ENCODE measurements around the gene DXO. TPM values are rescaled to one million over a fixed set of nuclear protein-coding genes. Genes with fewer than 3 reads are reported as not detected.
"Not testable (repeated sequence)": the region's sequence is repeated elsewhere in the genome, so short reads cannot be mapped to it uniquely, and the experiment has no call there.

Gene DXO
- polyA plus RNA-seq, result 10 to 100 TPM in 2 of 3 donors, 1 to 10 TPM in 1; 9.2 to 19.5 (median 17.2) TPM

DNA sequence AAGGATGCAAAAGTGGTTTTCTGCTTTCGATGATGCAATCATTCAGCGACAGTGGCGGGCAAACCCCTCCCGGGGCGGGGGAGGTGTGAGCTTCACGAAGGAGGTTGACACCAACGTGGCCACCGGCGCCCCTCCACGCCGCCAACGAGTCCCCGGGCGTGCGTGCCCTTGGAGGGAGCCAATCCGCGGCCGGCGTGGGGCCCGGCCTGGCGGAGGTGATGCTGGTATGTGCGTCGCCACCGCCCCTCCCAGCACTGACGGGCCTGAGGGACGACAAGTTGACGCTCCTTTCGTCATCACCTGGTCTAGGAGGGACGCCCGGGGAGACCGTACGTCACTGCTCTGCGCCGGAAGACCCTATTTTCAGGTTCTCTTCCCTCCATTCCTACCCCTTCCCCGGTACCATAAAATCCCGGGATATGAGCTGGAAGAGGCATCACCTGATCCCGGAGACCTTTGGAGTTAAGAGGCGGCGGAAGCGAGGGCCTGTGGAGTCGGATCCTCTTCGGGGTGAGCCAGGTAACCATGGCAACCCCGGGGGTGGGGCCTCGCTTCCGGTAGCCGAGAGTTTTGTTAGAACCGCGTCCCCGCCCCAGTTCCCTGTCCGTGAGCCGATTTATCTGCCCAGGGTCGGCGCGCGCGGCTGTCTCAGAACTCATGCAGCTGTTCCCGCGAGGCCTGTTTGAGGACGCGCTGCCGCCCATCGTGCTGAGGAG lies at the start of gene DXO:
TSS of gene DXO (minus strand) at position 146 of the 716 bp plus-strand sequence. CDS start 463 bp downstream, outside the sequence.
- Mint-ChIP-seq H3K27ac (peak within 1 kb of the TSS; percentile 99 to 100 (median 100)), H3K36me3 (peaks cover 0 to 17% (median 1%) of the 10 kb centered on the region in 3 donors), H3K9me3 (no peaks in the 10 kb centered on the region), H3K4me1 (peaks cover 38 to 45% of the 10 kb centered on the region in 2 donors), H3K27me3 (ENCODE audit: low read depth in 3 of 3) (peaks cover 12 to 20% (median 17%) of the 10 kb centered on the region in 3 donors), H3K4me3 (peak within 1 kb of the TSS; percentile 90 to 99 (median 96))
- peak; percentile 100 for DNase-seq

DNA sequence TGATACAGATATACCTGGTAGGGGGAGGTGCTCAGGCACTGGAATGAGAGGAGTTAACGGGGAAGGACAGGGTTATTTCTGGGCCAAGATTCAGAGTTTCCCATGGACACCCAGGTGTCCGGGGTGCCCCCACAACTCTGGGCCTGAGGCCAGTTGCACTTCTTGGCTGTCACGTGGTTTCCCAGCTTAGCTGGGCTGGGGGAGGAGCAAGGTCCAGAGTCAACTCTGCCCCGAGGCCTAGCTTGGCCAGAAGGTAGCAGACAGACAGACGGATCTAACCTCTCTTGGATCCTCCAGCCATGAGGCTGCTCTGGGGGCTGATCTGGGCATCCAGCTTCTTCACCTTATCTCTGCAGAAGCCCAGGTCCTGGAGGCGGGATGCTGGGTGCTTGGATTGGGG lies 42.6 kb upstream of the DXO start, which contains the start of gene C4B:
TSS of gene C4B (plus strand) at position 249 of the 400 bp plus-strand sequence. CDS start at position 300, 51 bp downstream.
- H3K27me3 Mint-ChIP-seq (ENCODE audit: low read depth in 3 of 3); H3K27ac Mint-ChIP-seq; H3K4me3 Mint-ChIP-seq; DNase-seq; H3K36me3 Mint-ChIP-seq; H3K9me3 Mint-ChIP-seq; H3K4me1 Mint-ChIP-seq: not testable (repeated sequence)

DNA sequence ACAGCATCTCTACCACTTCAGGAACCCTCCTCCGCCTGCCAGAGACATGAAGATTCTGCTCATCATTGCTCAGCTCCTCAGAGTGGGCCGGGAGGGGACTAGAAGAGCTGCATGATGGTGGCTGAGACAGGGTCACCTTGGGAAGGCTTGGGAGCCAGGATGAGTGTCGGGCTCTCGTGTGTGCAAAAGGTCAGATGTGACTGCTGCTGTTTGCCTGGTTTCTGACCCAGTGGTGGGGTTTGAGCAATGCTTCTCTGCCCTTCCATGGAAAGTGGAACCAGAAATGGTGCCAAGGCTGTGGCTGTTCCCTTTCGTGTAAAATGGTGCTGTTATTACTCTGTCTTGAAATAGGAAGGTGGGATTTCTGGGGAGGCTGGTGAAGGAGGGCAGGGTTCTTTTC lies 41.8 kb upstream of the DXO start:
- not testable (repeated sequence) for H3K27ac Mint-ChIP-seq; H3K27me3 Mint-ChIP-seq (ENCODE audit: low read depth in 3 of 3); H3K4me1 Mint-ChIP-seq; H3K9me3 Mint-ChIP-seq; DNase-seq; H3K4me3 Mint-ChIP-seq; H3K36me3 Mint-ChIP-seq

DNA sequence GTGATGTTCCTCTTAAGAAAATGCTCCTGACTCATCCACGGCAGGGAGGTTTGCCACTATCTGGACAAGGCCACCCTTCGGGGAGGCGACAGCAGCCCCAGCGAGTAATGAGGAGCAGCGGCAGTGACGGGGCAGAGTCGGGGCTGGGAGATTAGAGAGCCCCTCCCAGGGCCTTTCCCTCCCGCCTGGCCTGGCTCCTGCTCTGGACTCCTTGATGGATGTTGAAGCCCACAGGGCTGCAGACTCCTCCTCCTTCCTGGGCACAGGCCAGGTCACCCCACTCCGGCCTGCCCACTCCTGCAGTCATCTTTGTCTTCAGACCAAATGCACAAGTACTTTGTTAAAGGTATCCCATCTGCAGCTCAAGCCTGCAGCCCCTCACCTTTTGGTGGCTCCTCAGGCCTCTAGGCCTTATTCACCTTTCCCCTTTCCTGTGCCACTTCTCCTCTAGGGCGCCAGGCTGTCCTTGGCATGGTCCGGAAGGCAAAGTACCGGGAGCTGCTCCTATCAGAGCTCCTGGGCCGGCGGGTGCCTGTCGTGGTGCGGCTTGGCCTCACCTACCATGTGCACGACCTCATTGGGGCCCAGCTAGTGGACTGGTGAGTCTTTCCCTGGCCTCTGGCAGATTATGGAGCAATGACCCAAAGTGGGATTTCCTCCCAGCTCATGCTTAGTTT lies 41.1 kb upstream of the DXO start:
- H3K27ac Mint-ChIP-seq; H3K4me1 Mint-ChIP-seq; DNase-seq; H3K27me3 Mint-ChIP-seq (ENCODE audit: low read depth in 3 of 3); H3K4me3 Mint-ChIP-seq; H3K36me3 Mint-ChIP-seq; H3K9me3 Mint-ChIP-seq: not testable (repeated sequence)

DNA sequence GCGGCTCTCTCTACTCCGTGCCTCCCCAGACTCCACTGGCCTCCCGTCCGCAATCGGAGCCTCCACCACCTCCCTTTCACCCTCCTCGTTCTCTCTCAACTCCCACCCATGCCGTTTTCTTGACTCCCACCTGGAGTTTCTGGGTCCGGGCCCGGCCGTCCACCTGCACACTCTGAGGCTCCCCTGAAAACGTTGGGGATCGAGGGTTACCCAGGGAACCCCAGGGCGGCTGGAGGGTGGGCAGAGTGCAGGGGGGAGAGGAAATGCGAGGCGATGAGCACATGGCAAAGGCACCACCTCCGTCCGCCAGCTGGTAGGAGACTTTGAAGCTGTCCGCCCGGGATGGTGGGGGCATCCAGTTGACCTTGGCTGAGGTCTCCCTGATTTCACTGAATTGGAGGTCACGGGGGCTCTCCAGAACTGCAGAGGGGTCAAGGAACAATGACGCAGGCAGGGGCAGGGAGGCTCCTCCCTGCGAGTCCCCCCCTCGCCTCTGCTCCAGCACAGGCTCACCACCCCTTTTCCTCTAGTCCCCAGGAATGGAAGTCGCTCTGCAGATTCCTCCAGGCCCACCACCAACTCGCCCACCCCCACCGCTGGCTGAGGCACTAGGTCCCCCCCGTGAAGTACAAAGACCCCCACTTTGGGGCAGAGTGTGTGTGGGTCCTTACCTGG lies 39.1 kb upstream of the DXO start:
- DNase-seq; H3K4me1 Mint-ChIP-seq; H3K27me3 Mint-ChIP-seq (ENCODE audit: low read depth in 3 of 3); H3K36me3 Mint-ChIP-seq; H3K4me3 Mint-ChIP-seq; H3K27ac Mint-ChIP-seq; H3K9me3 Mint-ChIP-seq: not testable (repeated sequence)

DNA sequence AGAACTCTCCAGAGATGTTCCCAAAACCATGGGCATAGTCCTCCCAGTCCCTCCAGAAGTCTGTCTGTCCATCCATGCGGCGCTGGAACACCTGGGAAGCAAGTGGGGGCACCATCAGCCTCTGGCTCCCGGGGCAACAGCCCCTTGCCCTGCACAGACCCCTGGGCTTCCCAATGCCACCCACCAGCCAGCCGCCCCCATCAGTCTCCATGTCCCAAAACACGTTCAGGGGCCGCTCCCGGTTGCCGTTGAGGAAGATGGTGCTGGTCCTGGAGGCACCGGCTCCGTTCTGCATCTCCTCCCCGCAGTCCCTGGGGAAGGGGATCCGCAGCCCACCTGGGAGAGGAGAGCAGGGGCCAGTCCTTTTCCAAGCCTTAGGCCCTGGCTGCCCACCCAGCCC lies 37.6 kb upstream of the DXO start:
- not testable (repeated sequence) for H3K4me3 Mint-ChIP-seq; DNase-seq; H3K27ac Mint-ChIP-seq; H3K36me3 Mint-ChIP-seq; H3K27me3 Mint-ChIP-seq (ENCODE audit: low read depth in 3 of 3); H3K9me3 Mint-ChIP-seq; H3K4me1 Mint-ChIP-seq

DNA sequence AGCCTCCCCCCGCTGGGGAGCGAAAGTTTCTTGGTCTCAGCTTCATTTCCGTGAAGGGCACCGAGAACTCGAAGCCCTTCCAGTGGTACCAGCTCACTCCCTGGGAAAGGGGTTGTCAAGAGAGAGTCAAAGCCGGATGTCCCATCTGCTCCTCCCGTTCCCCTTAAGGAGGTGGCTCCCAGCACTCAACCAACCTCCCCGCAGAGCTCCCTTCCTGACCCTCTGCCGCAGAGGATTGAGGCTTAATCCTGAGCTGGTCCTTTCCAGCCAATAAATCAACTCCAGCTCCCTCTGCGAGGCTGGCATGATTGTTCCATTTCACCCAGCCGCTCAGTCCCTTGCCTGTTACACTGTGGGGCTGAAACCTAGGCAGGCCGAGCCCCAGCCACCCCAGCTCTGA lies 36.7 kb upstream of the DXO start:
- H3K27ac Mint-ChIP-seq; H3K27me3 Mint-ChIP-seq (ENCODE audit: low read depth in 3 of 3); H3K4me1 Mint-ChIP-seq; H3K36me3 Mint-ChIP-seq; DNase-seq; H3K9me3 Mint-ChIP-seq; H3K4me3 Mint-ChIP-seq: not testable (repeated sequence)

DNA sequence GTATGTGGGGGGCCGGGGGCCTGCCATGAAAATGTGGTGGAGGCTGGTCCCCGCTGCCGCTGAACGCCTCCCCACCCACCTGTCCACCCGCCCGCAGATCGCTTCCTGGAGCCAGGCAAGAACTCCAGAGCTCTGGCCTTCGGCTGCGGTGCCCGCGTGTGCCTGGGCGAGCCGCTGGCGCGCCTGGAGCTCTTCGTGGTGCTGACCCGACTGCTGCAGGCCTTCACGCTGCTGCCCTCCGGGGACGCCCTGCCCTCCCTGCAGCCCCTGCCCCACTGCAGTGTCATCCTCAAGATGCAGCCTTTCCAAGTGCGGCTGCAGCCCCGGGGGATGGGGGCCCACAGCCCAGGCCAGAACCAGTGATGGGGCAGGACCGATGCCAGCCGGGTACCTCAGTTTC lies 36.1 kb upstream of the DXO start:
- not testable (repeated sequence) for H3K27ac Mint-ChIP-seq; H3K9me3 Mint-ChIP-seq; H3K4me3 Mint-ChIP-seq; H3K36me3 Mint-ChIP-seq; H3K27me3 Mint-ChIP-seq (ENCODE audit: low read depth in 3 of 3); H3K4me1 Mint-ChIP-seq; DNase-seq

DNA sequence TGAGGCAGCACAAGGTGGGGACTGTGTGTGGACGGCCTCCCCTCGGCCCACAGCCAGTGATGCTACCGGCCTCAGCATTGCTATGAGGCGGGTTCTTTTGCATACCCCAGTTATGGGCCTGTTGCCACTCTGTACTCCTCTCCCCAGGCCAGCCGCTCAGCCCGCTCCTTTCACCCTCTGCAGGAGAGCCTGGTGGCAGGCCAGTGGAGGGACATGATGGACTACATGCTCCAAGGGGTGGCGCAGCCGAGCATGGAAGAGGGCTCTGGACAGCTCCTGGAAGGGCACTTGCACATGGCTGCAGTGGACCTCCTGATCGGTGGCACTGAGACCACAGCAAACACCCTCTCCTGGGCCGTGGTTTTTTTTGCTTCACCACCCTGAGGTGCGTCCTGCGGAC lies 35.1 kb upstream of the DXO start:
- not testable (repeated sequence) for H3K4me1 Mint-ChIP-seq; H3K4me3 Mint-ChIP-seq; H3K36me3 Mint-ChIP-seq; H3K9me3 Mint-ChIP-seq; DNase-seq; H3K27me3 Mint-ChIP-seq (ENCODE audit: low read depth in 3 of 3); H3K27ac Mint-ChIP-seq

DNA sequence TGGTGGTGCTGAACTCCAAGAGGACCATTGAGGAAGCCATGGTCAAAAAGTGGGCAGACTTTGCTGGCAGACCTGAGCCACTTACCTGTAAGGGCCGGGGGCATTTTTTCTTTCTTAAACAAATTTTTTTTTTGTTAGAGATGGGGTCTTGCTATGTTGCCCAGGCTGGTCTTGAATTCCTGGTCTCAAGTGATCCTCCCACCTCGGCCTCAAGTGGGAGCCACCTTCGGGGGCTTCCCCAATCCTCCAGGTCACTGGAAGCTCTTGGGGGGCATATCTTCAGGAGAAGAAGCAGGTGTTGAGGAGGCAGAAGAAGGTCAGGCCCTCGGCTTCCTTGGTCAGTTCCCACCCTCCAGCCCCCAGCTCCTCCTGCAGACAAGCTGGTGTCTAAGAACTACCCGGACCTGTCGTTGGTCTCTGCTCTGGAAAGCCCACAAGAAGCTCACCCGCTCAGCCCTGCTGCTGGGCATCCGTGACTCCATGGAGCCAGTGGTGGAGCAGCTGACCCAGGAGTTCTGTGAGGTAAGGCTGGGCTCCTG lies 34.1 kb upstream of the DXO start:
- not testable (repeated sequence) for H3K4me1 Mint-ChIP-seq; H3K27ac Mint-ChIP-seq; H3K9me3 Mint-ChIP-seq; DNase-seq; H3K36me3 Mint-ChIP-seq; H3K27me3 Mint-ChIP-seq (ENCODE audit: low read depth in 3 of 3); H3K4me3 Mint-ChIP-seq

DNA sequence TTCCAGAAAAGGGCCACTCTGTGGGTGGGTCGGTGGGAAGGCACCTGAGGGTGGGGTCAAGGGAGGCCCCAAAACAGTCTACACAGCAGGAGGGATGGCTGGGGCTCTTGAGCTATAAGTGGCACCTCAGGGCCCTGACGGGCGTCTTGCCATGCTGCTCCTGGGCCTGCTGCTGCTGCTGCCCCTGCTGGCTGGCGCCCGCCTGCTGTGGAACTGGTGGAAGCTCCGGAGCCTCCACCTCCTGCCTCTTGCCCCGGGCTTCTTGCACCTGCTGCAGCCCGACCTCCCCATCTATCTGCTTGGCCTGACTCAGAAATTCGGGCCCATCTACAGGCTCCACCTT lies 33.6 kb upstream of the DXO start:
- not testable (repeated sequence) for H3K36me3 Mint-ChIP-seq; H3K9me3 Mint-ChIP-seq; H3K4me1 Mint-ChIP-seq; H3K27me3 Mint-ChIP-seq (ENCODE audit: low read depth in 3 of 3); H3K4me3 Mint-ChIP-seq; DNase-seq
- peak overlapping the region in 2 of 6 donors; percentile 65 to 84 for H3K27ac Mint-ChIP-seq

DNA sequence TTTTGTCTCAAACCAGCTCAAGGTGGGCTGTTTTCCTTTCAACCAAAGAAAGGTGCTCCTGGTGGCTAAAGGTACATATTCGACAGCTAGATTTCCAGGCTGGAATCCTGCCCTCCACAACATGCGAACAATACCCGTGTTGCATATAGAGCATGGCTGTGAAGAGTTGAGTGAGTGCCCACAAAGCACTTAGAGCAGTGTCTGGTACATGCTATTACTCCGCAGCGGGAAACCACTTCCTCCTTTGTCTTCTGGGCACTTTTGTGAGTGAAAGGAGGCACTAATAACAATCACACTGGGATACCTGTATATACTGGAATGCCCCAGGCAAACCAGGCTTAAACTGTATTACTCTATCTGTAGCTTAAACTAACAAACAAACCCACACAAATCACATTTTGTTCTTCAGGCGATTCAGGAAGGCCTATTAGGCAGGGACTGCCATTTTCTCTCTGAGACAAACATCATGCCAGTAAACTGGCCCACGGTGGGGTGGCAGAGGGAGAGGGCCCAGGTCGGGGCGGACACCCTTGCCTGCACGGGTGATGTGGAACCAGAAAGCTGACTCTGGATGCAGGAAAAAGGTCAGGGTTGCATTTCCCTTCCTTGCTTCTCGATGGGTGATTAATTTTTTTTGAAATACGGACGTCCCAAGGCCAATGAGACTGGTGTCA lies 33.1 kb upstream of the DXO start:
- H3K27me3 Mint-ChIP-seq (ENCODE audit: low read depth in 3 of 3); H3K4me1 Mint-ChIP-seq; H3K36me3 Mint-ChIP-seq; H3K9me3 Mint-ChIP-seq: not testable (repeated sequence)
- Mint-ChIP-seq H3K27ac (peak overlapping the region; percentile 21 to 96 (median 74)), H3K4me3 (peak overlapping the region in 3 of 5 donors; percentile 29 to 48 (median 35))
- peak in 1 of 3 donors; percentile 12 for DNase-seq

DNA sequence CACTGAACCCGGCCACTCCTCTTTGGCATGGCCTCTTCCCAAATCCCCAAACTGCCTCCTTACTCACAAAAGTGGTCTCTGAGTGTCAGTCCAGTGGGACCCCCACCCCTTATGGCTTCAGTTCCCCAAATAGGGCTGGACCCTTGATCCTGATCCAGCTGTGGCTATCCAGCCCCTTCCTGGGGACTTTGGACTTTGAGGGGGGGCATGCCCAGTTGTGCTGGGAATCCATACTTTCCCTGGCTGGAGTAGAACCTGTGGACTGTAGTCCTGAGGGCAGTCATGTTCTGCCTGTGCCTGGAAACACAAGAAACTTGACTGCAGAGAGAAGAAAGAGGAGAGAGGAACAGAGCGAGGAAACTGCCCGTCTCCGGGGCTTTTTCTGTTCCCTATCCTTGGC lies 32.5 kb upstream of the DXO start:
- DNase-seq; H3K36me3 Mint-ChIP-seq; H3K27me3 Mint-ChIP-seq (ENCODE audit: low read depth in 3 of 3); H3K4me3 Mint-ChIP-seq; H3K9me3 Mint-ChIP-seq; H3K4me1 Mint-ChIP-seq: not testable (repeated sequence)
- peak overlapping the region in 1 of 6 donors; percentile 96 for H3K27ac Mint-ChIP-seq

DNA sequence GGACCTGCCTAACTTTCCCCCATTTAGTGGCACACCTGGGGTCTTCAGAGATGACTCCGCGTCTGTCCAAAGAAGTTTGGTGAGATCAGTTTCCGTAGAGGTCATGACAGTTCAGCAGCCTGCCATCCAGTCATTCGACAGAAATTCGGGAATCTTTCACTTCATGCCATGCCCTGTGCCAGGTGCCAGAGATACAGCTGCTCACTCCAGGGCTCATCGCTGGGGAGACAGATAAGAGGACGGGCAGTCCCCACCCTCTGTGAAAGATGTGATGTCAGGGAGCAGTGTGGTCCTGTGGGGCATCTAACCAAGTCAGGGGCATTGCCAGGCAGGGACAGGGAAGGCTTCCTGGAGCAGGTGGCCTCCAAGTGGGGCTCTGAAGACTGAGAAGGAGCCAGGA lies 31.4 kb upstream of the DXO start:
- H3K9me3 Mint-ChIP-seq; H3K4me1 Mint-ChIP-seq; H3K27me3 Mint-ChIP-seq (ENCODE audit: low read depth in 3 of 3); H3K36me3 Mint-ChIP-seq; H3K27ac Mint-ChIP-seq; DNase-seq; H3K4me3 Mint-ChIP-seq: not testable (repeated sequence)

All from immature natural killer cell (primary cell).